Kidney capillary endothelial cell (primary cell): Measurements from ENCODE around the gene DTX1.

Experiments used
- DNase-seq: peaks from one replicate; pipeline ENCODE4 v3.0.0-alpha.2; 2018; ENCODE audit warnings: low spot score

Gene DTX1

DNA sequence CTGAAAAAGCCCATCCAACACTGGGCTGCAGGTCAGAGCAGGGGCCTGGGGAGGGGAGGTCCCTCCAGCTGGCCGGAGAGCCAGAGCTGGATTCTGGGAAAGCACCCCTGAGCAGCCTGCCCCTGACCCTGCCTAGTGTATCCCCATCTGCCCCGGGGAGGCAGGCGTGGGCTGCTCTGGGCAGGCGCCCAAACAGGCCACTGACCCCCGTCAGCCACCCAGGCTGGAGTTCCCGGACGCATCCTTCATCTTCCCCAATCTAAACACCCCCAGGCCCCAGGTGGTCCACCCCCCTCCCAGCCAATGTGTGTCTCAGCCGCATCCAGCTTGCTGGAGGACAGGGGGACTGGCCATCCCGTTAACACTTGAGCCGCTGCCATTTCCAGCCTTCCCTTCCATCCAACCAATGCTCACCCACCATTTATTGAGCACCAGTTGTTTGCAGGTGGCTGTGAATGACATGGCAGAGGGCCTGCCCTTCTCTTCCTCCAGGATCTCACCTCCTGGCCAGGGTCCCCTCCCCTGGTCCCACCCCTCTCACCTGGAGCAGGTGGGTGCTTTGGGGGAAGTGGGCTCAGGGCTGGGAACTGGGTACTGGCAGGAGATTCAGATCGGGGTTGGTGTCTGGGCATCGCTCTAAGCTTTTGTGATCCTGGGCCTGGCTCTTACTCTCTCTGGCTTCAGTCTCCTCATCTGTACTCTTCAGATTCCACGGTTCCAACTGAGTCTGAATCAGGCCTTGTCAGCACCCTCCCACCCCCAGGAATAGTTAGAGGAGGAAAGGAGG, 743 bp upstream of the DTX1 start:
- no peak for DNase-seq

DNA sequence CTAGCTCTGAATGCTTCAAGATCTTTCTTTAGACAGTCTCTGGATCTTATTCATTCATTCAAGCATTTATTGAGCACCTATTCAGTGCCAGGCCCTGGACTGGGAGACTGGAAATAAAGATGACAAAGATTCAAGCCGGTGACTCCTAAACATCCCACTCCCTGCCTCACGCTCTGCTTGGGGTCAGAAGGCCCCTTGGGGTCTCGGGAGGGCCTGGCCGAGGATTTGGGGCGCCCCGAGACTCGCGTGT, 224 bp upstream of the DTX1 start:
- DNase-seq = no peak

DNA sequence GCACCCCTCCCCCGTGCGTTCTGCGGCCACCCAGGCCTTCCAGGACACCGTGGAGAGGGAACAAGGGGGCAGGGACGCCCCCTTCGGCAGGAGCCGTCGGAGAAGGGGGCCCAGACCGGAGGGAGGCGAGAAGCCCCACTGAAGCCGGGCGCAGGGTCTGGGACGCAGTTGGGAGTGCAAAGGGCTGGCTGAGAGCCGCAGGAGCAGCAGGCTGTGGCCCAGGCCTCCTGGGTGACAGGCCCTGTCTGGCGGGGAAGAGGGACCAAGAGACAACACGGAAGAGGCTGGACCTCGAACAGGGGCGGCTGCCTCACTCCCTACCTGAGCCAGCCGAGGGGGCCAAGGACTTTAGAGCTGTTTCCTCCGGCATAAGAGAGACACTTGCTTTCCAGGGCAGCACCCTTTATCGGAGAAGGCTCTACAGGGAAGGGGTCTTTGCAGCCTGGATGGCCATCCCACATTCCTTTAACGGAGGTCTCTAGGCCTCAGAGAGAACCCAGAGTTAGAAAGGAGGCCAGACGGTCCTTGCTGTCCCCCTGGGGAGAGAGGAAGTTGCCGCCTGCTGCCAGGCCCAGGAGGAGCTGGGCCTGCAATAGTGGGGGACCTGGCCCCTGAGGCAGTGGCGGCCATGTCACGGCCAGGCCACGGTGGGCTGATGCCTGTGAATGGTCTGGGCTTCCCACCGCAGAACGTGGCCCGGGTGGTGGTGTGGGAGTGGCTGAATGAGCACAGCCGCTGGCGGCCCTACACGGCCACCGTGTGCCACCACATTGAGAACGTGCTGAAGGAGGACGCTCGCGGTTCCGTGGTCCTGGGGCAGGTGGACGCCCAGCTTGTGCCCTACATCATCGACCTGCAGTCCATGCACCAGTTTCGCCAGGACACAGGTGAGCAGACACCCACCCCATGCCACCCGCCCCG, 1.3 kb downstream of the DTX1 start:
- DNase-seq = no peak

DNA sequence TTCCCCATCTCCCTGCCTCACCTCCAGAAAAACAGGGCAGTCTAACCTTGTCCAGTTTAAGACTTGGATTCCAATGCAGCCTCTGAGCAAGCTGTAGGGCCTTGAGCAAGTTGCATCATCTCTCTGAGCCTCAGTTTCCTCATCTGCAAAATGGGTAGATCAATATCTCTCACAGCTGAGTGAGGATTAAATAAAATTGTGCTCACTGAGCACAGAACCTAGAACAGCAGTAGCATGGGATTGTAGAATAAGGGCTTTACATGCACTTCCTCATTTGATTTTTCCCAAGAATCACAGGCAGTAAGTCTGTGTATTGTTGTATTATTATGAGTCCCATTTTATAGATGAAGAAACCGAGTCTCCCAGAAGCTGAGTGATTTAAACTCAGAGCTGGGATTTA, 2.0 kb downstream of the DTX1 start:
- no peak for DNase-seq

DNA sequence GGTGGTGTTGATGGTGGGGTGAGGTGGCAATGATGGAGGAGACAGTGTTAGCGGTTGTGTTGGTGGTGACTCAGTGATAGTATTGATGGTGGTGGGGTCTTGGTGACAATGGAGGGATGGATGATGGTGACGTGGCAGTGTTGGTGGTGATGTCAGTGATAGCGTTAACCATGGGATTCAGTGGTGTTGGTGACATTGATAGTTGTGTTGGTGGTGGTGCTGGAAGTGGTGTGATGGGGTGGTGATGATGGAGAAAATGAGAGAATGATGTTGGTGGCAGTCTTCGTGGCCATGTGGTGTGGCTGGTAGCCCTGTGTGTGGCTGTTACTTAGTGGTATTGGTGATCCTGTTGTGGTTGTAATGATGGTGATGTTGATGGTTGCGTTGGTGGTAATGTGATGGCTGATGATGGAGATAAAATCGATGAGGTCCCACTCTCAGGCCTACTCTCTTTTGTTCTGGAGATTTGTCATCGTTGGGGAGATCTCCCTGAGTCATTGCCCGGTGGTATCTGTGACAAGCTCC, 2.6 kb downstream of the DTX1 start:
- no peak for DNase-seq

DNA sequence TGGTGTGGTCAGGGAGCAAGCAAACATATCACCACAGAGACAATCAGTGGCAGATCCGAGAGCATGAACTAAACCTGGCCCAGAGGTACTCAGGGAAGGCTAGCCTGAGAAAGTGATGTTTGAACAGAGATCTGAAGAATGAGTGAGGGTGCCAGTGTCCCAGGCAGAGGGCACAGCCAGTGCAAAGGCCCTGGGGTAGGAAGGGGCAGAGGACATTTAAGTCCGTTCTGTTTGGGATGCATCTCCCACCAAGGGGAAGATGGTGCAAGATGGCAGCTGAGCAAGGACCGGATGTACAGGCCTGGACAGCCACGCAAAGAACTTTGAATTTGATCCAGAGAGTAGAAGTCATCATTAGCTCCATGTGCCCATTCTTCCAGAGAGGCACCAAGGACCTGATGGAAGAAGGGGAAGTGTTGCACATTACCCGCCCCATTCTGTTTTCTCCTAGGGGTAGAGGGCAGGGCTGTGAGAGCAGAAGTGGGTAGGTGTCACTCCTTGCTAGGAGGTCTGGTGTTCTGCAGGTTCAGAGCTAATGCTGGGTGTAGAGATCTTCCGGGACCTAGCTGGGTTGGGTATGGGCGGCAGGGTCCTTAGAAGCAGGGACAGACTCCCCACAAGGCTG, 3.9 kb downstream of the DTX1 start:
- DNase-seq = no peak

DNA sequence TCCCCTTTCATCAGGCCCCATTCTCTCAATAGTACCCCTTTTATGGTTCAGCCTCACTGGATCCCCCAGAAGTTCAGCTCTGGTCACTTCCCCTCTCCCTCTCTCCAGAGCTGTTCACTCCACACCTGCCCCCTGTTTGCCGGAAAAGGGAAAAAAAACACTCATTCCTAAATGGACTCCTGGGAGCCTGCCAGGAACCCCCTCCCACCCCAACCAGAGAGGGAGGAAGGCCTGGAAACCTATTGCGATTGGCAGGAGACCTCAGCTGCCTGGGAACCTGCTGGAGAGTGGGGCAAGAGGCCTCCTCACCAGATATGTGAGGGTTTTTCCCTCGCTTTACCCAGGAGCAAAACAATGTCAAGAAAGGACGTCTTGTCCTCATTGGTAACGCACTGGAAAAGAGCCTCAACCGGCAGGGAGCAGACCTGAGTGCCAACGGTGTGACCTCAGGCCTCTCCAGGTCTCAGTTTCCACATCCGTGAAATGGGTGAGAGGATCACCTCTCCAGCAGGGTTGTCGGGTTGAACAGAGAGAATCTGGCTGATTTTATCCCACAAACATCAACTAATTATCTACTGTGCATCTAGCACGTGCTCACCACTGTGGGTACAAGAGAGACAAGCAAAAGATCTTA, 4.6 kb downstream of the DTX1 start:
- DNase-seq = no peak

DNA sequence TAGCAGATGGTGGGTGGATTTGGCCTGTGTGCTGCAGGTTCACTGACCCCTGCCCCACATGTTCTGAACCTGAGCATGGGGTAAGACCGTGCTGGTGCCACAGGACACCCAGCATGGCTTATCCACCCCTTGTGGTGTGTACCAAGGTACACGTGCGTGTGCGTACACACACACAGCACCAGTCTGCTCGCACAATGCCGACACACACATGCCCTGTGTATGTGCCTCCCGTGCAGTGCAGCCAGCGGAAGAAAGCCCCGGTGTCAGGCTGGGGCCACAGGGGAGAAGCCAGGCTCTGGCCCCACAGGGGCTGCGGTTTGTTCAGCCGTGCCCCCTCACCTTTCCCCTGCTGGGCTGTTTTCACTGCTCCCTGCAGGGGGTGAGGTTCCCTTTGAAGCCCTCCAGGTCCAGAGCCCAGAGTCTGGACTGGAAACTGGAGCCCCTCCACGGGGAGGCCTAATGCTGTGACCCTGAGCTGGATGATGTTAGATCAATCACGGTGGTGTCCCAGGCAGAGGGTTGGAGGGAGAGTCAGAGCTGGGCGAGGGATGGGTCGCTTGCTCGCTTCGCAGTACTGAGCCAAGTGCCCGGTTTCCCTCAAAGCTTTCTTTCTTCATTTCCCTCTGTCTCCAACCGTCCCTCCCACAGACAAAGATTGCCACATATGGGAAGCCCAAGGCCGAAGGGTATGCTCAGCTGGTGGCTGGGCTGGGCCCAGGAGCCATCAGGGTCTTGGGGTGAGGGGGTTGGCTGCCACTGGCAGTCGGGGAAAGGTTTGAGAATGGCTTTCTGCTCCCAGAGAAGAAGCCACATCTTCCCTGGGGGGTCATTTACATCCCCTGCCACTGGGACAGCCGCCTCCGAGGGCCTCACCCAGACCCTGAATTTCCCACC, 6.2 kb downstream of the DTX1 start:
- no peak for DNase-seq

DNA sequence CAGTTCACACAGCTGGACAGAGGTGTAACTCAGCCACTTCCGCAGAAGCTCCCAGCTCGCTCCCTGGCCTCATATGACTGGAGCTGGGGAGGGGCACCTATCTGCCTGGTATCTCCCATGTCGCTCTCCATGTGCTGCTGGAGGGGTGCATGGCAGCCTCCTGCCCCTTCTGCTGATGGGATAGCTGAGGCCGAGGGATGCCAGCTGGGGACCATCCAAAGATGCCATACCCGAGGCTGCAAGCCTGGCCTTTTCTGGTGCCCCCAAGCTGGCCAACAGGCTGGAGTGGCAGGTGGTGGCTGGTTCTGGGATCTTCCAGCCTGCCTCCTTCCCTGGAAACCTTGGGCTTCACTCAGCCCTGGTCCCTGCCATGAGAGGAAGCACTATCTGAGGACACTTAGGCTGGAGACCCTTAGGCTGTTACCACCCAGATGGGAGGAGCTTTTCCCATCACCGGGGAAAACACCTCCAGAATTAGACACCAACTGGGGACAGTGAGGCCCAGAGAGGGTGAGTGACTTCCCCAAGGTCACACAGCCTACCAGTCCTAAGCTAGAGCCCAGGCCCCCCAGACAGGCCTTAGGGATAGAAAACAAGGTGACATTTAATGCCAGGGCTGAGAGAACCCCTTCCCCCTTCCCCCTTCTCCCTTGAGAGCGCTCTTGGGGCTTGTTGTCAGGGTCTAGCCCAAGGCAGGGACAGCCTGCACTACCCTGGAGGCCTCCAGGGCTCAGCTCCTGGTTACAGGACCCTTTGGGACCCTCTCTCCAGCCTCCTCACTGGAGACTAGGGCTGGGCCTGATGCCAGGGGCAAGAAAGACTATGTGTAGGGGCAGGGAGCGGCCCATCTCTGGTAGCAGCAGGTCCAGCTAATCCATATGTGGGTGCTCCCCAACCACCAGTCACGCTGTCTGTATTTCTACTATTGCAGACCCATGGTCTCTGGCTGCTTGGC, 7.1 kb downstream of the DTX1 start:
- DNase-seq = no peak

DNA sequence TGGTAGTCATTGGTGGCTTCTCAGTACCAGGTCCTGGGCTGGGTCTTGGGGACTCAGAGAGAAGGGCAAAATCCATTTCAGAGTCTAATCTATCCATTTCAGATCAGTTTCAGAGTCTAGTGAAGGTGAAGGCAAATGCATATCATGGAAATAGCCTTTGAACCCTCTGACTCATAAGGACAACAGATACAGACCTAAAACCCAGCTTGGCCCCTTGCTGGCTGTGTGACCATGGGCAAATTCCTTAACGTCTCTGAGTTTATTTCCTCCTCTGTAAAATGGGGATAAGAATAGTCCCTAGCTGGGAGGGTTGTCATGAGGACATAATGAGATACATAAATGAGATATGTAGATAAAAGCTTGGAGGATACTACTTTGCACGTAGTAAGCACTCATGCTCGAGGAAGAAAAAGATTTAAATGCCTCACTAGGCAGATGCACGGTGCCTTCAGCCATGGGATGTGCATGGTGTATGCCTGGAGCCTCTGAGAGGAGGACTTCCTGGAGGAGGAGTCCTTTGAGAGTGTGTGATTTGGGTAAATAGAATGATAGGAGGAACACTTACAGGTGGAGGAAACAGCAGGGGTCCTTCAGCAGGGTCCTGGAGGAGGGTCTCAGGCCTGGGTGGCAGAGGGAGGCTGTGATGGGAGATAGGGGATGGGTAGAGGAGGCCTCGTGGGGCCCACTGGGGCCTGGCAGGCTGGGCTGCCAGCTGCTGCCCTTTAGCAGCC, 8.0 kb downstream of the DTX1 start:
- DNase-seq = no peak

DNA sequence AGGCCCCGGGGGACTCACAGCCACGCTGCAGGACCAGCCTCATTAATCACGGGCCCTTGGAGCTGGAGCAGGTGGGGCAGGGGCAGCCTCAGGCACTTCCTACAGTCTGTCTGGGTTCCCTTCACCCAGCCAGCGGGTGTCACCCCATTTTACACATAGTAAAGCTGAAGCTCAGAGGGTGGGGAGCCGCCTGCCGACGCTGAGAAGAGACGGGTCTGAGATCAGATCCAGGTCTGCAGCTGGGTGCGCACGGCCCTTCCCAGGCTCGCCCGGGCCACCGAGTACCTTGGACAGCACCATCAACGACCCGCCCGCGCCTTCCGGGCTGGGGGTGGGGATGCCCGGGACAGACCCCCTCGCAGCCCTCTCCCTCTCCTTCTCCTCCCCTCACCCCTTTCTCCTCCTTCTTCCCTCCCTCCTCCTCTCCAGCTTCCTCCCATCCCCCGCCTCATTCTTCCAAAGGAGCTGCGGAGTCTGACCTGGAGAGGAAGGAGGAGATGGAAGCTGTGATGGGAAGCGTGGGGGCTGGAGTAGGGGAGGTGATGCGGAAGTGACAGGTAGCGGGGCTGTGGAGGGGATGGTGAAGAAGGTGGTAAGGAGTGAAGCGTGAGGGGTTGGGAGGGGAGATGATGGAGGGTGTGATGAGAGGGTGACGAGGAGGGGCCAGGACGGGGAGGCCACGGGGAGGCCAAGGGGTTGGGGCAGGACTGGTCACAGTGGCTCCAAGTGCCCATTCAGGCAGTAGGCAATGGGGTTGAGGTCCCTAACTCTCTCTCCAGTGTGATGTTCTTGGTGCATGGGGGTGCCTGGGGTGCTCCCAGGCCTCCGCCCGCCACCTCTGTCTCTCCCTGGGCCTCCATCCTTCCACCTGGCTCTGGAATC, 8.8 kb downstream of the DTX1 start:
- DNase-seq = no peak

DNA sequence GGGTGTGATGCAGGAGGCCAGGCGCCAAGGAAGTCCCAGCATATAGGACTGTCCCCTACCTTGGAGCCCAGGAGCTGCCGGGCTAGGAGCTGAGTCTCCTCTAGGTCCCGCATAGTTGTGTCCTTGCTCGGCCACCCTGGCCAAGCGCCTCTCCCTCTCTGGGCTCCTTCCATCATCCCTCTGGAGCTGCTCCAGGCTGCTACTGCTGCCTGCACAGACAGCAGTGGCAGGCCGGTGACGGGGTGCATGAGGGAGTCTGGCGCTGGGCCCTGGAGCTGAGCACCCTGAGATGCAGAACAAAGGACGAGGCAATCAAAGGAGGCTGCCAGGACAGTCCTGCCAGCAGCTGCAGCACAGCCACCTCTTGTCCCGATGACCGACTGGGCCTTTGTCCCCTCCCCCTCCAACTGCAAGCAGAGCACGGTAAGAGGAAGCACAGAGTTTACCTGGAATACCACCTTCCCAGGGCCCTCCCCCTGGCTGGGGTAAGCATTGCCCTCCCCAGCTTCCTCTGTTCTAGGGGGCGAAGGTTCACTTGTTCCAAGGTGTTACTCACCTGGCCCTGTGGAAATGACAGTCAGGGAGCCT, 10.4 kb downstream of the DTX1 start:
- no peak for DNase-seq

DNA sequence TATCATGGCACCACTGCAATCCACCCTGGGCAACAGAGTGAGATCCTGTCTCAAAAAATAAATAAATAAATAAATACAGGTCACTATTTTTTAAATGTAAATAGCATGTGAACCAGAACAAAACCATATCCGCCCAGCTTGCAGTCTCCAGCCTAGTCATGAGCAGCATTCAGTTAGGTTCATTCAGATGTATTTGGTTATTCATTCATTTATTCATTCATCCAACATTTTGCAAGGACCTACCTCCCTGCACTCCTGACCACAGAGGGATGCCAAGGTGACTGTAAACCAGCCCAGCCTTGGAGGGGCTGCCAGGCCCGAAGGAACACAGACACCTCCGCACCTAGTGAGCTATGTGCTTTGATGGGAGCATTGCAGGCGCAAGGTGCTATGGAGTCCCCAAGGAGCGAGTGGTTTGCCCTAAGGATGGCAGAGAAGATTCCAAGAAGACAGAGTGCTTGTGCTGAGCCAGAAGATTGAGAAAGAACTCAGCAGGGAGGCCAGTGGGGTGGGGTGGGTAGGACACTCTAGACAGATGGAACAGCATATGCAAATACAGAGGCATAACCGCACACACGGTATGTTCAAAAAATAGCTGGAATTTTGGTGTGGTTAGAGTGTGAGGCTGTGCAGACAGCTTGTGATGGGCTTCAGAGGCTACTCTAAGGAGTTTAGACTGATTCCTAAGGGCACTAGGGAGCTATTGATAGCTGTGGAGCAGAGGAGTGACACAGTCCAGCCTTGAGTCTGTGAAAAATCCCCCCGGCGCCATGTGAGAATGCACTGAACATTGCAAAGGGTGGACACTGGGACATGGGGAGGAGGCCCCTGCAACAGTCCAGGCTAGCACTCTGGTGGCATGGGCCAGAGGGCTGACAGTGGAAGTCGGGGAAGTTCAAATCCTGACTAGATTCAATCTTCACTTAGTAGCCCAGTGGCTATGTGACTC, 11.7 kb downstream of the DTX1 start:
- DNase-seq = no peak

DNA sequence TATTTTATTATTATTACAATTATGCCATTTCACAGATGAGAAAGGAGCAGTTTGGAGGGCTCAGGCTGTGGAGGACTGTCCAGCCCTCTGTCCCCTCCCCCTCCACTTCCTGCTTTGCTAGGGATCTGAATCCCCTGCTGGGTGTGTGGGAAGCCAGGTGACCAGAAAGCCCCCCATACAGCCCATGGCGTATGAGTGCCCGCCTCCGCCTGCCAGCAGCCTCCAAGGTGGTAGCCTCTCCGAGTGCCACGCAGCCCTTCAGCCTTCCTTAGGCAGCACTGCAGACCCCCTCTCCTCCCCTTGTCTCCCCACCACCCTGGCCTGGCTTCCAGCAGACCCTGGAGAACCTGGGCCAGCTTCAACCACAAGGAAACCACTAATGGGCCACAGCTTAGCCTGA, 12.6 kb downstream of the DTX1 start:
- DNase-seq = no peak

DNA sequence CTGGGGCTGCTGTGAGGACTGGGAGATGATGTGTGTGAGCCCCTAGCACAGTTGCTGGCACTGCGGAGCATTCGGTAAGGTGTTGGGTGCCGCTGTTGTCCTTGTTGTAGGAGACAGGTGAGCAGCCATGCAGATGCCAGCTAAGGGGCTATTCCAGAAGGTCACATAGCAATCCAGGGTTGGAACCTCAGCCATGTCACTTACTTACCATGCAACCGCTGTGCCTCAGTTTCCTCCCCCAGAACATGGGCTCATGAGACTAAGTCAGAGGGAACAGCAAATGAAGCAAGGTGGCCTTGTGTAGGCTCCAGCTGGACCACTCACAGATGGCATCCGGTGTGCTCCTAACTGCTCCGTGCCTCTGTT, 13.2 kb downstream of the DTX1 start:
- DNase-seq = no peak

DNA sequence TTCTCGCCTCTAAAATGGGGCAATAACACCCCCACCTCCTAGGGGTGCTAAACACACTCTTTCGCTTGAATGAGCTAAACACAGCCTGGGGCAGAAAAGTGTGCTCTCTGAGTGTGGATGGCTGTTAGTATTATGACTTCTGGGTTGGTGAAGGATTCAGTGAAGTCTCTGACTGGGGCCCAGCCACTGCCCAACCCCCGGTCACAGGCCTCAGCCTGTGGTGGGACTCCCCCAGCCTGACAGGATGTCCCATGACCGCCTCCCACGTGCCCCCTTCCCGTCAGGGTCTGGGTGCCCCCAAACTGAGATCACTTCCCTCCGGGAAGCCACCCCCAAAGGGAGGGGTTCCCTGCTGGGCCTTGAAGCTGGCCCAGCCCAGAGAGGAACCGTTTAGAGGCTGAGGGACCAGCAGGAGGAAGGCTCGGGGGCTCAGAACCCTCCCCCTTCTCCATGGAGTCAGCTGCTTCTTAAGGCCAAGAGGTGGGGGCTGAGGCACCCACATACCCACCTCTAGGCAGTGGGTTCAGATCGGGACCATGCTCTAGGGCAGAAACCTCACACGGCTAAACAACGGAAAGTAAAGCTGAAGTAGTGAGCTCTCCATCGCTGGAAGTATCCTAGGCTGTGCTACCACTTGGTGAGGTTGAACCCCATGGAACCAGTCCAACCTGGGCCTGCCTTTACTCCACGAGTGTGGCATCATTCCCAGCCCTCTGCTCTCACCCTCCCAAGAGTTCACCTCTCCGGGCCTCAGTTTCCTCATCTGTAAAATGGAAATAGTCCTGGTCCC, 13.8 kb downstream of the DTX1 start:
- DNase-seq = no peak
